Activated CD4-positive, alpha-beta memory T cell treated with anti-CD3 and anti-CD28 coated beads, Interleukin-2, amount 10 ng/mL, durations not matched to agents 7 days and 5 days (primary cell): ENCODE data around the gene FRMPD4. TPM values are rescaled to one million over a fixed set of nuclear protein-coding genes. Genes with fewer than 3 reads are reported as not detected.

ENCODE experiments used
- CTCF ChIA-PET: fragments of 350-600 bp; sonication (Branson Sonifier 250); formaldehyde crosslinking; loops from one replicate; lab custom pipeline; 2021; ENCODE audit warnings: antibody characterized with exemption, inconsistent platforms; lab: Charles Lee
- POLR2A ChIA-PET: fragments of 350-600 bp; sonication (Branson Sonifier 250); formaldehyde crosslinking; loops from one replicate; lab custom pipeline; 2021; ENCODE audit warnings: antibody characterized with exemption; lab: Charles Lee
- DNase-seq: peaks from one replicate; pipeline ENCODE4 v3.0.0-alpha.2; 2020
- H3K27ac Mint-ChIP-seq: one replicate; pipeline ENCODE4 v1.8.0; 2021; ENCODE audit warnings: mild to moderate bottlenecking, mixed read lengths
- H3K27me3 Mint-ChIP-seq: one replicate; pipeline ENCODE4 v1.8.0; 2021; ENCODE audit warnings: mixed read lengths
- H3K36me3 Mint-ChIP-seq: one replicate; pipeline ENCODE4 v1.8.0; 2021; ENCODE audit warnings: low read depth, mixed read lengths
- H3K4me1 Mint-ChIP-seq: one replicate; pipeline ENCODE4 v1.8.0; 2021; ENCODE audit warnings: mixed read lengths
- H3K4me3 Mint-ChIP-seq: one replicate; pipeline ENCODE4 v1.8.0; 2021; ENCODE audit warnings: mild to moderate bottlenecking, mixed read lengths
- H3K9me3 Mint-ChIP-seq: one replicate; pipeline ENCODE4 v1.8.0; 2021; ENCODE audit warnings: mixed read lengths
- total RNA-seq, 2 experiments: library from RNA; stranded (reverse); gene quantifications; one replicate each; pipeline ENCODE4 v1.2.3, GENCODE V29; 2021

Gene FRMPD4
- total RNA-seq, 2 experiments from 2014 or later: not detected

- H3K4me3 Mint-ChIP-seq: no peak overlapping the region
- H3K36me3 Mint-ChIP-seq: no peaks in the 10 kb centered on the region
- CTCF ChIA-PET: no interaction called here
- no peaks in the 10 kb centered on the region for H3K27me3 Mint-ChIP-seq
- no peak for DNase-seq
- no peak overlapping the region for H3K27ac Mint-ChIP-seq
- H3K4me1 Mint-ChIP-seq: no peaks in the 10 kb centered on the region
- POLR2A ChIA-PET: no interaction called here
- H3K9me3 Mint-ChIP-seq: no peaks in the 10 kb centered on the region
Observed at GRCh38 chrX:12282991-12283390, 144.7 kb downstream of the FRMPD4 start.

- no peak for DNase-seq
- H3K27me3 Mint-ChIP-seq: no peaks in the 10 kb centered on the region
- H3K27ac Mint-ChIP-seq: no peak overlapping the region
- POLR2A ChIA-PET: no interaction called here
- no peak overlapping the region for H3K4me3 Mint-ChIP-seq
- H3K4me1 Mint-ChIP-seq: no peaks in the 10 kb centered on the region
- CTCF ChIA-PET: no interaction called here
- no peaks in the 10 kb centered on the region for H3K9me3 Mint-ChIP-seq
- no peaks in the 10 kb centered on the region for H3K36me3 Mint-ChIP-seq
Observed at GRCh38 chrX:12292996-12293765, 154.9 kb downstream of the FRMPD4 start.

GRCh38 chrX:12297353-12297752, 159.1 kb downstream of the FRMPD4 start:
- no peak overlapping the region for H3K4me3 Mint-ChIP-seq
- H3K27me3 Mint-ChIP-seq: no peaks in the 10 kb centered on the region
- no peak for DNase-seq
- H3K4me1 Mint-ChIP-seq: no peaks in the 10 kb centered on the region
- ChIA-PET CTCF (no interaction called here), POLR2A (no interaction called here)
- H3K36me3 Mint-ChIP-seq: no peaks in the 10 kb centered on the region
- H3K27ac Mint-ChIP-seq: no peak overlapping the region
- H3K9me3 Mint-ChIP-seq: no peaks in the 10 kb centered on the region

GRCh38 chrX:12301288-12301687, 163.0 kb downstream of the FRMPD4 start:
- no peak overlapping the region for H3K27ac Mint-ChIP-seq
- H3K4me1 Mint-ChIP-seq: no peaks in the 10 kb centered on the region
- POLR2A ChIA-PET: no interaction called here
- CTCF ChIA-PET: no interaction called here
- no peaks in the 10 kb centered on the region for H3K9me3 Mint-ChIP-seq
- H3K27me3 Mint-ChIP-seq: no peaks in the 10 kb centered on the region
- no peak overlapping the region for H3K4me3 Mint-ChIP-seq
- H3K36me3 Mint-ChIP-seq: no peaks in the 10 kb centered on the region
- no peak for DNase-seq

GRCh38 chrX:12304261-12304660, 166.0 kb downstream of the FRMPD4 start:
- no peaks in the 10 kb centered on the region for H3K9me3 Mint-ChIP-seq
- CTCF ChIA-PET: no interaction called here
- no peaks in the 10 kb centered on the region for H3K36me3 Mint-ChIP-seq
- no peaks in the 10 kb centered on the region for H3K27me3 Mint-ChIP-seq
- H3K4me3 Mint-ChIP-seq: no peak overlapping the region
- no peak for DNase-seq
- POLR2A ChIA-PET: no interaction called here
- H3K4me1 Mint-ChIP-seq: no peaks in the 10 kb centered on the region
- no peak overlapping the region for H3K27ac Mint-ChIP-seq

GRCh38 chrX:12307961-12308360, 169.7 kb downstream of the FRMPD4 start:
- ChIA-PET POLR2A (no interaction called here), CTCF (no interaction called here)
- Mint-ChIP-seq H3K36me3 (no peaks in the 10 kb centered on the region), H3K4me3 (no peak overlapping the region), H3K27ac (no peak overlapping the region), H3K9me3 (no peaks in the 10 kb centered on the region), H3K4me1 (no peaks in the 10 kb centered on the region), H3K27me3 (no peaks in the 10 kb centered on the region)
- no peak for DNase-seq

- no peaks in the 10 kb centered on the region for H3K27me3 Mint-ChIP-seq
- H3K27ac Mint-ChIP-seq: no peak overlapping the region
- no peaks in the 10 kb centered on the region for H3K36me3 Mint-ChIP-seq
- DNase-seq: no peak
- no peak overlapping the region for H3K4me3 Mint-ChIP-seq
- H3K4me1 Mint-ChIP-seq: no peaks in the 10 kb centered on the region
- no peaks in the 10 kb centered on the region for H3K9me3 Mint-ChIP-seq
- ChIA-PET CTCF (no interaction called here), POLR2A (no interaction called here)
Observed at GRCh38 chrX:12308420-12308819, 170.1 kb downstream of the FRMPD4 start.

- Mint-ChIP-seq H3K27ac (no peak overlapping the region), H3K36me3 (no peaks in the 10 kb centered on the region), H3K4me3 (no peak overlapping the region), H3K4me1 (no peaks in the 10 kb centered on the region), H3K9me3 (no peaks in the 10 kb centered on the region), H3K27me3 (no peaks in the 10 kb centered on the region)
- no peak for DNase-seq
- CTCF ChIA-PET: no interaction called here
- POLR2A ChIA-PET: no interaction called here
Observed at GRCh38 chrX:12309040-12309743, 170.9 kb downstream of the FRMPD4 start.

- Mint-ChIP-seq H3K36me3 (no peaks in the 10 kb centered on the region), H3K4me3 (no peak overlapping the region), H3K27me3 (no peaks in the 10 kb centered on the region), H3K4me1 (no peaks in the 10 kb centered on the region), H3K9me3 (no peaks in the 10 kb centered on the region), H3K27ac (no peak overlapping the region)
- CTCF ChIA-PET: no interaction called here
- POLR2A ChIA-PET: no interaction called here
- no peak for DNase-seq
Observed at GRCh38 chrX:12309744-12310076, 171.4 kb downstream of the FRMPD4 start.

GRCh38 chrX:12314651-12315050, 176.4 kb downstream of the FRMPD4 start:
- Mint-ChIP-seq H3K27me3 (no peaks in the 10 kb centered on the region), H3K4me1 (no peaks in the 10 kb centered on the region), H3K27ac (no peak overlapping the region), H3K9me3 (no peaks in the 10 kb centered on the region), H3K36me3 (no peaks in the 10 kb centered on the region), H3K4me3 (no peak overlapping the region)
- no peak for DNase-seq
- CTCF ChIA-PET: no interaction called here
- POLR2A ChIA-PET: no interaction called here

- H3K9me3 Mint-ChIP-seq: no peaks in the 10 kb centered on the region
- DNase-seq: no peak
- no peak overlapping the region for H3K4me3 Mint-ChIP-seq
- H3K27ac Mint-ChIP-seq: no peak overlapping the region
- no peaks in the 10 kb centered on the region for H3K36me3 Mint-ChIP-seq
- POLR2A ChIA-PET: no interaction called here
- CTCF ChIA-PET: no interaction called here
- H3K4me1 Mint-ChIP-seq: no peaks in the 10 kb centered on the region
- H3K27me3 Mint-ChIP-seq: no peaks in the 10 kb centered on the region
Observed at GRCh38 chrX:12315526-12315925, 177.3 kb downstream of the FRMPD4 start.

GRCh38 chrX:12319003-12319519, 180.8 kb downstream of the FRMPD4 start:
- CTCF ChIA-PET: no interaction called here

GRCh38 chrX:12319992-12320391, 181.7 kb downstream of the FRMPD4 start:
- H3K4me1 Mint-ChIP-seq: no peaks in the 10 kb centered on the region
- H3K27ac Mint-ChIP-seq: no peak overlapping the region
- POLR2A ChIA-PET: no interaction called here
- no peak for DNase-seq
- CTCF ChIA-PET: no interaction called here
- H3K36me3 Mint-ChIP-seq: no peaks in the 10 kb centered on the region
- no peaks in the 10 kb centered on the region for H3K27me3 Mint-ChIP-seq
- no peaks in the 10 kb centered on the region for H3K9me3 Mint-ChIP-seq
- H3K4me3 Mint-ChIP-seq: no peak overlapping the region

More at GRCh38 chrX:12319003-12319519, 180.8 kb downstream of the FRMPD4 start:
- DNase-seq: no peak
- no peaks in the 10 kb centered on the region for H3K36me3 Mint-ChIP-seq
- no peaks in the 10 kb centered on the region for H3K9me3 Mint-ChIP-seq
- no peak overlapping the region for H3K4me3 Mint-ChIP-seq
- no peaks in the 10 kb centered on the region for H3K4me1 Mint-ChIP-seq
- no peaks in the 10 kb centered on the region for H3K27me3 Mint-ChIP-seq
- POLR2A ChIA-PET: no interaction called here
- H3K27ac Mint-ChIP-seq: no peak overlapping the region

GRCh38 chrX:12322031-12322430, 183.8 kb downstream of the FRMPD4 start:
- Mint-ChIP-seq H3K27me3 (no peaks in the 10 kb centered on the region), H3K4me3 (no peak overlapping the region), H3K36me3 (no peaks in the 10 kb centered on the region), H3K27ac (no peak overlapping the region), H3K9me3 (no peaks in the 10 kb centered on the region), H3K4me1 (no peaks in the 10 kb centered on the region)
- ChIA-PET POLR2A (no interaction called here), CTCF (no interaction called here)
- no peak for DNase-seq
